ENCODE measurements around the gene PAK3.

- TF ChIP-seq EZH2 (IDR thresholded peaks at IDR 0.05) (no peak), POLR2AphosphoS5 (IDR thresholded peaks at IDR 0.05; ENCODE audit: borderline replicate concordance, low read depth, low read length) (no peak), FOXP2 (optimal IDR thresholded peaks at IDR 0.05; ENCODE audit: control extremely low read depth, extremely low read length, insufficient read depth) (no peak)
Measured at GRCh38 chrX:111047575-111047974, 48.4 kb upstream of the PAK3 start.

Measured in SK-N-MC (cell line).